Globus pallidus (tissue), 1 donor: Measurements from ENCODE around the gene PRPF19.

Source experiments
- DNase-seq: peaks from one replicate; pipeline ENCODE4 v3.0.0-alpha.2; 2015; ENCODE audit warnings: low spot score

Gene PRPF19

GRCh38 chr11:60906132-60906972 is at the start of gene PRPF19:
PRPF19 (minus strand) TSS chr11:60906585; CDS start chr11:60906382, 203 bp downstream.
- DNase-seq = peak; percentile 97

- no peak for DNase-seq
These were observed 49.2 kb upstream of the PRPF19 start for GRCh38 chr11:60955571-60955970.

GRCh38 chr11:60954421-60954820 is 48.0 kb upstream of the PRPF19 start:
- DNase-seq = no peak

GRCh38 chr11:60953781-60954180 is 47.4 kb upstream of the PRPF19 start:
- DNase-seq = no peak

GRCh38 chr11:60952742-60953170 is 46.4 kb upstream of the PRPF19 start:
- no peak for DNase-seq

GRCh38 chr11:60951904-60952741 is 45.7 kb upstream of the PRPF19 start, which contains the start of gene SLC15A3:
SLC15A3 (minus strand) TSS chr11:60952176; CDS start chr11:60951551, 625 bp downstream.
- peak; percentile 71 for DNase-seq

GRCh38 chr11:60951606-60951903 is 45.2 kb upstream of the PRPF19 start:
- no peak for DNase-seq

GRCh38 chr11:60950933-60951605 is 44.7 kb upstream of the PRPF19 start:
- DNase-seq = no peak

- DNase-seq = no peak
These were observed 43.6 kb upstream of the PRPF19 start for GRCh38 chr11:60950024-60950423.

GRCh38 chr11:60948250-60948649 is 41.9 kb upstream of the PRPF19 start:
- no peak for DNase-seq

GRCh38 chr11:60947700-60948099 is 41.3 kb upstream of the PRPF19 start:
- DNase-seq = peak; percentile 40

GRCh38 chr11:60946601-60947264 is 40.3 kb upstream of the PRPF19 start:
- no peak for DNase-seq

- DNase-seq = no peak
These were observed 38.9 kb upstream of the PRPF19 start for GRCh38 chr11:60945295-60945667.

- DNase-seq = no peak
These were observed 38.3 kb upstream of the PRPF19 start for GRCh38 chr11:60944490-60945294.

- DNase-seq = no peak
These were observed 36.7 kb upstream of the PRPF19 start for GRCh38 chr11:60942970-60943565.

GRCh38 chr11:60942219-60942618 is 35.8 kb upstream of the PRPF19 start:
- DNase-seq = no peak

GRCh38 chr11:60941371-60942119 is 35.2 kb upstream of the PRPF19 start:
- DNase-seq = no peak

GRCh38 chr11:60939855-60940254 is 33.5 kb upstream of the PRPF19 start:
- DNase-seq = no peak

GRCh38 chr11:60939301-60939700 is 32.9 kb upstream of the PRPF19 start:
- DNase-seq = no peak

GRCh38 chr11:60938500-60938899 is 32.1 kb upstream of the PRPF19 start:
- DNase-seq = no peak
